Activated CD4-positive, alpha-beta T cell treated with anti-CD3 and anti-CD28 coated beads for 1 hour (primary cell): ENCODE results near the gene TMEM128.
"Not testable (repeated sequence)": the region's sequence is repeated elsewhere in the genome, so short reads cannot be mapped to it uniquely, and the experiment has no call there.

Experiments used
- DNase-seq: peaks from one replicate; pipeline ENCODE4 v3.0.0-alpha.2; 2020

Gene TMEM128, protein sequence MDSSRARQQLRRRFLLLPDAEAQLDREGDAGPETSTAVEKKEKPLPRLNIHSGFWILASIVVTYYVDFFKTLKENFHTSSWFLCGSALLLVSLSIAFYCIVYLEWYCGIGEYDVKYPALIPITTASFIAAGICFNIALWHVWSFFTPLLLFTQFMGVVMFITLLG

GRCh38 chr4:4248029-4248884, at the start of gene TMEM128:
Gene TMEM128, minus strand, starts transcription at chr4:4248223. Its CDS starts 21 bp downstream, at chr4:4248202.
- DNase-seq, result peak; percentile 85

GRCh38 chr4:4296283-4296846, 48.3 kb upstream of the TMEM128 start:
- DNase-seq, result no peak

- no peak for DNase-seq
Measured at GRCh38 chr4:4293279-4293678, 45.3 kb upstream of the TMEM128 start.

GRCh38 chr4:4289941-4290850, 42.2 kb upstream of the TMEM128 start, which contains the start of the genes LYAR and ZBTB49:
Gene LYAR, minus strand, starts transcription at chr4:4290154. Its CDS starts 6,412 bp downstream, at chr4:4283742.
Gene ZBTB49, plus strand, starts transcription at chr4:4290251. Its CDS starts 9,695 bp downstream, at chr4:4299946.
- DNase-seq, result peak; percentile 96

DNA sequence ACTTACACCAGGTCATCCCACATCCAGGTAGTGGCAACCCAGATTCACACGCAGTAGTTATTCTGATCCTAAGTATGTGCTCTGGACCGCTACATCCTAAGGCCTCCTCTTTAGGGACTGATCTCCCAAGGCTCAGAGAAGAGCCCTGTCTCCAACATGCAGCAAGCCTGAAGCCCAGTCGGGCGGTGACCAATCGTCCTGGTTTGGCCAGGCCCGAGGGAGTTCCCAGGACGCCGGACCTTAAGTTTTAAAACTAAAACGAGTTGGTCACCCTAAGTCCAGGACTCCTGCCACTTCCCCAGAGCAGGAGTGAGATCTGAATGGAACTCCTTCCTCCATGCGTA, 41.5 kb upstream of the TMEM128 start:
- no peak for DNase-seq

DNA sequence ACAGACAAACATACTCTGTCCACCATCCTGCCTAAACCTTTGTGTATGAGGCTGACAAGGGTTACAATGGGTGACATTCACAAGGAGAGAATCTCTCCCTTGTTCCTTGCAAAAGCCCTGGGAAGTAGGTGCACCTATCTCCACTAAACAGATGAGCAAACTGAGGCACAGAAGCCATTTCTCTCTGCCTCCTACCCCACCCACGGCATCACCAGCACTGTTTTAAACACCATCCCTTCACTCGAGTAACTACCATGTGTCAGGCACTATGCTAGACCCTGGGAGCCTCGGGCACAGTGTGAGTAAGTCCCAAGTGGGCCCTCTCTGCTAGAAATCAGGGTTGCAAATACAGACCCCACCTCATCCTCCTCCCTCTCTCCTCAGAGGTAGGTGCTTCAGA, 41.0 kb upstream of the TMEM128 start:
- no peak for DNase-seq

- no peak for DNase-seq
Measured at GRCh38 chr4:4288098-4288497, 40.1 kb upstream of the TMEM128 start.

- no peak for DNase-seq
Measured at GRCh38 chr4:4284827-4285618, 37.0 kb upstream of the TMEM128 start.

- no peak for DNase-seq
Measured at GRCh38 chr4:4281787-4282186, 33.8 kb upstream of the TMEM128 start.

- no peak for DNase-seq
Measured at GRCh38 chr4:4277531-4277930, 29.5 kb upstream of the TMEM128 start.

DNA sequence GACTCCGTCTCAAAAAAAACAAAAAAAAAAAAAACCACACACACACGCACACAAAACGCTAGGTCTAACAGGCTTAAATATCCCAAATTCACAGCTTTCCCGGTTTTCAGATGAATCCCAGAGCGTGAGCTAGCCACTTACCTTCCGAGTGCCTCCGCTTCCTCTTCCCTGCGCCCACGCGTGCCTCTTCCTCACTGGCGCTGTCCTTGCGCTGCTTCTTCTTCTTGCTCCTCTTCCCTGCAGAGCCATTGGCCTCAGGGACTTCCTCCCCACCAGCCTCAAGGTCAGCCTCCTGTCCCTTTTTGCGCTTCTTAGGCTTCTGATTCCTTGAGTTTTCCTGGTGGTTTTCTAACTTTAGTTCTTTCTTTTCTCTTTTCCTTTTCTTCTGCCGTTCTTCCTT, 26.2 kb upstream of the TMEM128 start:
- DNase-seq, result no peak

- no peak for DNase-seq
Measured at GRCh38 chr4:4271912-4272311, 23.9 kb upstream of the TMEM128 start.

DNA sequence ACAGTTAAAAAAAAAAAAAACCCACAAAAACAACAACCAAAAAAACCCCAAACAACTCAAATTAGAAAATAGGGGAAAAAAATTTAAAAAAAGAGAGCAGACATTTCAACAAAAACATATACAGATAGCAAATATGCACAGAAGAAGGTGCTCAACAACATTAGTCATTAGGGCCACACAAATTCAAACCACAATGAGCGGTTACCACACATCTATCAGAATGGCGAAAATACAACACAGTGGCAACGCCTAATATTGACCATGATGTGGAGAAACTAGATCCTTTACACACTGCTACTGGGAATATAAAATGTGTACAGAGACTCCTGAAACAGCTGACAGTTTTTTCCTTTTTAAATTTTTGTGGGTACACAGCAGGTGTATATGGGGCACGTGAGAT, 22.5 kb upstream of the TMEM128 start:
- DNase-seq, result no peak

- no peak for DNase-seq
Measured at GRCh38 chr4:4269856-4270255, 21.8 kb upstream of the TMEM128 start.

DNA sequence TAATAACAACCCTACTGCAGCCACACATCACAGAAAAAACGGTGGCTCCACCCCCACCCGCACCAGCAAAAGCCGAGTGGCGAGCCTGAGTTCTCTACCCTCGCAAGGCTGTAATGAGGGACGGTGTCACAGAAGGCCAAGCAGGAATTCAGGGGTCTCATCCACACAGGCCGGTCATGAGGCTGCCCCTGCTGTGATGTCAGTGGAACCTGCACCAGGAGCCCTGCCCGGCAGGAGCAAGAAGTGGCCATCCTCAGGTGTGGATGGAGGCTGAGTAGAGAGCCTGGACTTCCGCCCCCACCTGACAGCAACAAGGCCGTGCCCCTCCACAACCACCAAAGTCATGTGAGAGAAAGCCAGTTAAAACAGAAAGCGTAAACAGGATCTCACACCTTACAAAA, 21.3 kb upstream of the TMEM128 start:
- DNase-seq, result no peak

- no peak for DNase-seq
Measured at GRCh38 chr4:4268776-4269175, 20.8 kb upstream of the TMEM128 start.

DNA sequence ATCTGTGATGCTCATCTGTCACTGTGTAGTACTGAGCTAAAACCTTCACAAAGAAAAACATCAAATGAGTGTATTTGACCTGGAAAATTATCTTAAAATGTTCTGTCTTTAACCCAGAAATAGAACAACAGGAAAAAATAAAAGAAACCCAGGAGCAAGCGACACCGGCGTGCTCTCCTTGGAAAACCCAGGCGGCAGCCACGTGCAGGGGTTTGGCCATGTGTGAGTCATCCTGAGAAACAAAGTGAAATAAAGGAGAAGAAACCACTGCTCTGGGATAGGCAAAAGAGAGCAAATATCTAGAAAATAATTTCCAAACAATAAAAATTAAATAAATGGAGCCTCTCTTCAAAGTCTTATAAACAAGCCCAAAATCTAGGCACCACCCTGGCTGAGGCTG, 20.0 kb upstream of the TMEM128 start:
- DNase-seq, result no peak

GRCh38 chr4:4260185-4260751, 12.2 kb upstream of the TMEM128 start:
- DNase-seq, result no peak

GRCh38 chr4:4259484-4260100, 11.6 kb upstream of the TMEM128 start:
- no peak for DNase-seq

DNA sequence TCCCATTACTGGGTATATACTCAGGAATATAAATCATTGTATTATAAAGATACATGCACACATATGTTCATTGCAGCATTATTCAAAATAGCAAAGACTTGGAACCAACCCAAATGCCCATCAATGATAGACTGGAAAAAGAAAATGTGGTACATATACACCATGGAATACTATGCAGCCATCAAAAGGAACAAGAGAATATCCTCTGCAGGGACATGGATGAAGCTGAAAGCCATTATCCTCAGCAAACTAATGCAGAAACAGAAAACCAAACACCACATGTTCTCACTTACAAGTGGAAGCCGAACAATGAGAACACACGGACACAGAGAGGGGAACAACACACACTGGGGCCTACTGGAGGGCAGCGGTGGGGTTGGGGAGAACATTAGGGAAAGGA, 9.7 kb upstream of the TMEM128 start:
- DNase-seq, result not testable (repeated sequence)

DNA sequence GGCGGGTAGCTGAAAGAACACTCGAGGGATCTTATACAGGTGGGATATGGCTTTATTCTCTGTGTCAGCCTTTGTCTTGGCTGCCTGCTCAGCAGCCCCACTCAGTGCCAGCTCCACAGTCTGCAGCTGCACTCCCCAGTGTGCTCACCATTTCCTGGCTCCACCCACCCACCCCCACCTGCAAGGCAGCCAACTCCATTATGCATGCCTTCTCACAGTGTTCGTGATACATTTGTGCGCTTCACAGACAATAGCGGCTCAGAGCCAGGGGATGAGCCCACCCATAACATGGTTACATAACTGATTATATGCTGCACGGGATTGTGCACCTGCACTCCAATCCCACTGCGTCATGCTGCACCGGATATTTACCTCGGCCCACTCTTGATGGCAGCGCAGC, 8.8 kb upstream of the TMEM128 start:
- DNase-seq, result no peak
